Measurements from ENCODE around the gene SEMA5A.

DNA sequence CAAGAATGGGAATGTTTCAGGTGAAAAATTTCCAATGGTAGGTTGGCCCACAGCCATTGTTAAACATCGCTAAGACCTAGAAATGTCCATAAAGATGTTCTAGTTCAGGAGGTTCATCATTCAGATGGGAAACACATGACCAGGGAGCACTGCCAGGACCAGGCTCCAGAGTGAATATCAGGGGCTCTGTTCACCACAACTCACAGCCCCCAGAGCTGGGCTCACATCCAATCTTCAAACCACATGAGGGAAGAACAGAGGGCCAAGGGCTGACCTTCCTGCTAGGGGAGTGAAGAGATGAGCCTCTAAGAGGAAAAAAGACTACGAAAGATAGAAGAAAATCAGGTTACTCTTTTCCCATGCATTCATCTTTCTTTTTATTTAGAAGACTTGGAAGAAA is 205.8 kb downstream of the SEMA5A start:
- TF ChIP-seq, protein P1, sequence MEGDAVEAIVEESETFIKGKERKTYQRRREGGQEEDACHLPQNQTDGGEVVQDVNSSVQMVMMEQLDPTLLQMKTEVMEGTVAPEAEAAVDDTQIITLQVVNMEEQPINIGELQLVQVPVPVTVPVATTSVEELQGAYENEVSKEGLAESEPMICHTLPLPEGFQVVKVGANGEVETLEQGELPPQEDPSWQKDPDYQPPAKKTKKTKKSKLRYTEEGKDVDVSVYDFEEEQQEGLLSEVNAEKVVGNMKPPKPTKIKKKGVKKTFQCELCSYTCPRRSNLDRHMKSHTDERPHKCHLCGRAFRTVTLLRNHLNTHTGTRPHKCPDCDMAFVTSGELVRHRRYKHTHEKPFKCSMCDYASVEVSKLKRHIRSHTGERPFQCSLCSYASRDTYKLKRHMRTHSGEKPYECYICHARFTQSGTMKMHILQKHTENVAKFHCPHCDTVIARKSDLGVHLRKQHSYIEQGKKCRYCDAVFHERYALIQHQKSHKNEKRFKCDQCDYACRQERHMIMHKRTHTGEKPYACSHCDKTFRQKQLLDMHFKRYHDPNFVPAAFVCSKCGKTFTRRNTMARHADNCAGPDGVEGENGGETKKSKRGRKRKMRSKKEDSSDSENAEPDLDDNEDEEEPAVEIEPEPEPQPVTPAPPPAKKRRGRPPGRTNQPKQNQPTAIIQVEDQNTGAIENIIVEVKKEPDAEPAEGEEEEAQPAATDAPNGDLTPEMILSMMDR (IDR thresholded peaks at IDR 0.05; ENCODE audit: low read length) = no peak
- no peak for TF ChIP-seq EZH2 (optimal IDR thresholded peaks at IDR 0.05; ENCODE audit: low read depth, low read length)

Data from MM.1S (cell line).